ENCODE measurements around the gene CAMK2N1. TPM values are rescaled to one million over a fixed set of nuclear protein-coding genes. Genes with fewer than 3 reads are reported as not detected.

CAMK2N1 gene
- total and polyA plus RNA-seq, 2 of the 13 experiments (the other 11 are each of a cell fraction or from before 2014, with no cell fraction given) = 38.0 to 38.6 TPM

- TF ChIP-seq MYNN (CRISPR knock-in tag; IDR thresholded peaks at IDR 0.05; ENCODE audit: low read depth) (no peak), HMG20B (CRISPR knock-in tag; conservative IDR thresholded peaks at IDR 0.05) (no peak), MAZ (IDR thresholded peaks at IDR 0.05; ENCODE audit: borderline replicate concordance, low read depth, low read length) (no peak), MAZ (CRISPR knock-in tag; IDR thresholded peaks at IDR 0.05; ENCODE audit: low read depth) (peak; percentile 66; the same call in 1 of the 2 replicates), MYC (CRISPR knock-in tag; IDR thresholded peaks at IDR 0.05; ENCODE audit: borderline replicate concordance) (no peak; the same call in 1 of the 2 replicates), NFIC (IDR thresholded peaks at IDR 0.05; ENCODE audit: low read length) (no peak), ZBTB1 (CRISPR knock-in tag; IDR thresholded peaks at IDR 0.05; ENCODE audit: borderline replicate concordance) (no peak), GFI1 (CRISPR knock-in tag; IDR thresholded peaks at IDR 0.05; ENCODE audit: borderline replicate concordance) (no peak), MAF1 (CRISPR knock-in tag; IDR thresholded peaks at IDR 0.05; ENCODE audit: borderline replicate concordance) (no peak), SRSF9 (IDR thresholded peaks at IDR 0.05; ENCODE audit: borderline replicate concordance, insufficient read depth, low read depth, low read length, poor library complexity, severe bottlenecking) (no peak), SIN3A (IDR thresholded peaks at IDR 0.05; ENCODE audit: borderline replicate concordance, low read depth, low read length) (0 out of 2 replicates have a peak, but pooled peaks have one; percentile 15), CBX5 (CRISPR knock-in tag; IDR thresholded peaks at IDR 0.05; ENCODE audit: borderline replicate concordance) (no peak), CENPT (CRISPR knock-in tag; IDR thresholded peaks at IDR 0.05; ENCODE audit: low read depth) (no peak), BHLHE40 (IDR thresholded peaks at IDR 0.05; ENCODE audit: low read length) (no peak), ZNF225 (CRISPR knock-in tag; IDR thresholded peaks at IDR 0.05) (no peak; the same call in 1 of the 2 replicates), ZNF629 (CRISPR knock-in tag; conservative IDR thresholded peaks at IDR 0.05) (no peak), ZBTB39 (CRISPR knock-in tag; IDR thresholded peaks at IDR 0.05) (no peak)
- TF ChIP-seq, protein P1, sequence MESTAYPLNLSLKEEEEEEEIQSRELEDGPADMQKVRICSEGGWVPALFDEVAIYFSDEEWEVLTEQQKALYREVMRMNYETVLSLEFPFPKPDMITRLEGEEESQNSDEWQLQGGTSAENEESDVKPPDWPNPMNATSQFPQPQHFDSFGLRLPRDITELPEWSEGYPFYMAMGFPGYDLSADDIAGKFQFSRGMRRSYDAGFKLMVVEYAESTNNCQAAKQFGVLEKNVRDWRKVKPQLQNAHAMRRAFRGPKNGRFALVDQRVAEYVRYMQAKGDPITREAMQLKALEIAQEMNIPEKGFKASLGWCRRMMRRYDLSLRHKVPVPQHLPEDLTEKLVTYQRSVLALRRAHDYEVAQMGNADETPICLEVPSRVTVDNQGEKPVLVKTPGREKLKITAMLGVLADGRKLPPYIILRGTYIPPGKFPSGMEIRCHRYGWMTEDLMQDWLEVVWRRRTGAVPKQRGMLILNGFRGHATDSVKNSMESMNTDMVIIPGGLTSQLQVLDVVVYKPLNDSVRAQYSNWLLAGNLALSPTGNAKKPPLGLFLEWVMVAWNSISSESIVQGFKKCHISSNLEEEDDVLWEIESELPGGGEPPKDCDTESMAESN (CRISPR knock-in tag; conservative IDR thresholded peaks at IDR 0.05) = no peak
- TF ChIP-seq, protein P2, sequence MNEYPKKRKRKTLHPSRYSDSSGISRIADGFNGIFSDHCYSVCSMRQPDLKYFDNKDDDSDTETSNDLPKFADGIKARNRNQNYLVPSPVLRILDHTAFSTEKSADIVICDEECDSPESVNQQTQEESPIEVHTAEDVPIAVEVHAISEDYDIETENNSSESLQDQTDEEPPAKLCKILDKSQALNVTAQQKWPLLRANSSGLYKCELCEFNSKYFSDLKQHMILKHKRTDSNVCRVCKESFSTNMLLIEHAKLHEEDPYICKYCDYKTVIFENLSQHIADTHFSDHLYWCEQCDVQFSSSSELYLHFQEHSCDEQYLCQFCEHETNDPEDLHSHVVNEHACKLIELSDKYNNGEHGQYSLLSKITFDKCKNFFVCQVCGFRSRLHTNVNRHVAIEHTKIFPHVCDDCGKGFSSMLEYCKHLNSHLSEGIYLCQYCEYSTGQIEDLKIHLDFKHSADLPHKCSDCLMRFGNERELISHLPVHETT (CRISPR knock-in tag; conservative IDR thresholded peaks at IDR 0.05) = no peak
- TF ChIP-seq, protein P3, sequence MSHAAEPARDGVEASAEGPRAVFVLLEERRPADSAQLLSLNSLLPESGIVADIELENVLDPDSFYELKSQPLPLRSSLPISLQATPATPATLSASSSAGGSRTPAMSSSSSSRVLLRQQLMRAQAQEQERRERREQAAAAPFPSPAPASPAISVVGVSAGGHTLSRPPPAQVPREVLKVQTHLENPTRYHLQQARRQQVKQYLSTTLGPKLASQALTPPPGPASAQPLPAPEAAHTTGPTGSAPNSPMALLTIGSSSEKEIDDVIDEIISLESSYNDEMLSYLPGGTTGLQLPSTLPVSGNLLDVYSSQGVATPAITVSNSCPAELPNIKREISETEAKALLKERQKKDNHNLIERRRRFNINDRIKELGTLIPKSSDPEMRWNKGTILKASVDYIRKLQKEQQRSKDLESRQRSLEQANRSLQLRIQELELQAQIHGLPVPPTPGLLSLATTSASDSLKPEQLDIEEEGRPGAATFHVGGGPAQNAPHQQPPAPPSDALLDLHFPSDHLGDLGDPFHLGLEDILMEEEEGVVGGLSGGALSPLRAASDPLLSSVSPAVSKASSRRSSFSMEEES (CRISPR knock-in tag; IDR thresholded peaks at IDR 0.05) = no peak
- TF ChIP-seq, protein P4, sequence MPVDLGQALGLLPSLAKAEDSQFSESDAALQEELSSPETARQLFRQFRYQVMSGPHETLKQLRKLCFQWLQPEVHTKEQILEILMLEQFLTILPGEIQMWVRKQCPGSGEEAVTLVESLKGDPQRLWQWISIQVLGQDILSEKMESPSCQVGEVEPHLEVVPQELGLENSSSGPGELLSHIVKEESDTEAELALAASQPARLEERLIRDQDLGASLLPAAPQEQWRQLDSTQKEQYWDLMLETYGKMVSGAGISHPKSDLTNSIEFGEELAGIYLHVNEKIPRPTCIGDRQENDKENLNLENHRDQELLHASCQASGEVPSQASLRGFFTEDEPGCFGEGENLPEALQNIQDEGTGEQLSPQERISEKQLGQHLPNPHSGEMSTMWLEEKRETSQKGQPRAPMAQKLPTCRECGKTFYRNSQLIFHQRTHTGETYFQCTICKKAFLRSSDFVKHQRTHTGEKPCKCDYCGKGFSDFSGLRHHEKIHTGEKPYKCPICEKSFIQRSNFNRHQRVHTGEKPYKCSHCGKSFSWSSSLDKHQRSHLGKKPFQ (CRISPR knock-in tag; IDR thresholded peaks at IDR 0.05; ENCODE audit: insufficient replicate concordance) = peak; percentile 34
Measured at GRCh38 chr1:20483833-20484518, 2.0 kb downstream of the CAMK2N1 start (continued).
